GM12878 (cell line): ENCODE data around the gene CLASP2.

Experiments used
- ATF3 ChIP-seq: IDR thresholded peaks from 2 replicates; pipeline ENCODE4 v1.6.1; 2011; ENCODE audit warnings: low read depth, mild to moderate bottlenecking, low read length, moderate library complexity, borderline replicate concordance; ENCODE audit errors: extremely low read depth
- CREB1 ChIP-seq: IDR thresholded peaks from 2 replicates; pipeline ENCODE4 v1.6.1; 2012; ENCODE audit warnings: low read depth, mild to moderate bottlenecking, inconsistent platforms
- HDAC2 ChIP-seq: fragments of 200-600 bp; sonication (generic); IDR thresholded peaks from 2 replicates; pipeline ENCODE4 v1.6.1; 2017
- PRDM15 ChIP-seq: fragments of 450-650 bp; formaldehyde crosslinking; IDR thresholded peaks from 2 replicates; pipeline ENCODE4 v1.4.0; 2020; ENCODE audit warnings: mild to moderate bottlenecking, moderate library complexity
- TCF7 ChIP-seq: IDR thresholded peaks from 2 replicates; pipeline ENCODE4 v1.6.1; 2014; ENCODE audit warnings: antibody characterized with exemption, borderline replicate concordance

- TF ChIP-seq HDAC2 (no peak), ATF3 (no peak), CREB1 (no peak), PRDM15 (no peak), TCF7 (no peak)
Measured at GRCh38 chr3:33681667-33682066, 36.4 kb downstream of the CLASP2 start.
